Measurements from ENCODE around the gene DAD1.
"Not testable (repeated sequence)": the region's sequence is repeated elsewhere in the genome, so short reads cannot be mapped to it uniquely, and the experiment has no call there.

DAD1 gene

DNA sequence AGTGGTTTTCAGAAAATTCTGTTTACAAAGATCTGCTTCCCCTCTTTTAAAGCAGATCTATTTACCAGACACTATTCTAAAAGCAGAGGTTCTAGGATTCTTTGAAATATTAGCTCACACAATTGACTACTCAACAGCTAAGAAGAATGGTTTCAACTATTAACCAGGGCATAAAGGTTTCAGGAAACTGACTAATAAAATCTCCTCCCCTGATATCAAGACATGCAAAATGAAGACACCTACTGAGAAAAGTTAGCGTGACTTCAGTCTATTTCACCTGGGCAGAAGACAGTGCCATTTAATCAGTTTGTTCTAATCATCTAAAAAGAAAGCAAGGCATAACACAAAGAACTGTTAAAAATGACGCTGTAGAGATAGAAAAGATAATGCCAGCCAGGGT lies 22.2 kb downstream of the DAD1 start:
- H3K4me3 ChIP-seq (ENCODE audit: low read depth in 1 of 2, low read length in 2 of 2) = no peak overlapping the region
- H3K27ac ChIP-seq (ENCODE audit: low read length) = peak overlapping the region; percentile 33
- peaks cover 4 to 5% of the 10 kb centered on the region in 2 donors for H3K4me1 ChIP-seq (ENCODE audit: control insufficient read depth in 1 of 2, insufficient read depth in 2 of 2, low read length in 2 of 2)
- H3K36me3 ChIP-seq (ENCODE audit: control insufficient read depth in 1 of 2, insufficient read depth in 2 of 2, low read length in 2 of 2) = peaks cover 0 to 25% of the 10 kb centered on the region in 2 donors
- H3K27me3 ChIP-seq (ENCODE audit: low read depth, low read length) = no peaks in the 10 kb centered on the region
- H3K9me3 ChIP-seq (ENCODE audit: control insufficient read depth in 1 of 2, low read length in 2 of 2) = no peaks in the 10 kb centered on the region

DNA sequence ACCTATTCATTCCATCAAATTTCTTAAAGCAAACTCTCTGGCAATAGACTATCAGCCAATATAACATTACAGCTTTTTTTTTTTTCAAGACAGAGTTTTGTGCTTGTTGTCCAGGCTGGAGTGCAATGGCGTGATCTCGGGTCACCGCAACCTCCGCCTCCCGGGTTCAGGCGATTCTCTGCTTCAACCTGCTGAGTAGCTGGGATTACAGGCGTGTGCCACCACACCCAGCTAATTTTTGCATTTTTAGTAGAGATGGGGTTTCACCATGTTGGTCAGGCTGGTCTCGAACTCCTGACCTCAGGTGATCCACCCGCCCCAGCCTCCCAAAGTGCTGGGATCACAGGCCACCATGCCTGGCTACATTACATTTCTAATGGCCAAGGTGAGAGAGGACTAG lies 22.8 kb downstream of the DAD1 start:
- peaks cover 0 to 22% of the 10 kb centered on the region in 2 donors for H3K36me3 ChIP-seq (ENCODE audit: control insufficient read depth in 1 of 2, insufficient read depth in 2 of 2, low read length in 2 of 2)
- H3K27ac ChIP-seq (ENCODE audit: low read length); H3K4me3 ChIP-seq (ENCODE audit: low read depth in 1 of 2, low read length in 2 of 2); H3K27me3 ChIP-seq (ENCODE audit: low read depth, low read length); H3K9me3 ChIP-seq (ENCODE audit: control insufficient read depth in 1 of 2, low read length in 2 of 2); H3K4me1 ChIP-seq (ENCODE audit: control insufficient read depth in 1 of 2, insufficient read depth in 2 of 2, low read length in 2 of 2): not testable (repeated sequence)

DNA sequence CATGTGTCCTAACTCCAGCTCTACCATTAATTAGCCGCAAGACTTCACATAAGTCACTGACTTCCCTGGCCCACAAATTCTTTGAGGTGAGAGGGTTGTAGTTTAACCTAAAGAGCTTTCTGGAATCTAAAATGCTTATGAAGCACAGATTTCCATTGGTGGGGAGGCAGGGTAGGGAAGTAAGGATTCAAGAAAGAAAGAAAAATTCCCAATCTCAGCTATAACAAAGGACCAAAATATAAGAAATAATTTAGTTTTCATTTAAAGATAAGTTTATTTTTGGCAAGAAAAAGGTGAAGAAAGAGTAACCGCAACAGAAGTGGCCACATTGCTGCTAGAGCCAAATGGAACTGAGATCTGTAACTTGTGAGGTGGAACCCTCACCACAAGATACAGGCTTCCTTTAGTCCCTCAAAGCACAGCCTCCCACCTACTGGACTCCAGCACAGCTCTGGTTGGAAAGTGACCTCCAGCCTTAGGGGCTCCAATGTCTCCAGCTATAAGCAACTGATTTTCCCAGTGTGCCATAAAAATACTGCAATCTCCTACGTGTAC lies 23.6 kb downstream of the DAD1 start:
- no peaks in the 10 kb centered on the region for H3K27me3 ChIP-seq (ENCODE audit: low read depth, low read length)
- H3K4me3 ChIP-seq (ENCODE audit: low read depth in 1 of 2, low read length in 2 of 2) = no peak overlapping the region
- H3K36me3 ChIP-seq (ENCODE audit: control insufficient read depth in 1 of 2, insufficient read depth in 2 of 2, low read length in 2 of 2) = peaks cover 0 to 18% of the 10 kb centered on the region in 2 donors
- H3K27ac ChIP-seq (ENCODE audit: low read length) = no peak overlapping the region
- H3K4me1 ChIP-seq (ENCODE audit: control insufficient read depth in 1 of 2, insufficient read depth in 2 of 2, low read length in 2 of 2) = peaks cover 3 to 8% of the 10 kb centered on the region in 2 donors
- H3K9me3 ChIP-seq (ENCODE audit: control insufficient read depth in 1 of 2, low read length in 2 of 2) = no peaks in the 10 kb centered on the region

DNA sequence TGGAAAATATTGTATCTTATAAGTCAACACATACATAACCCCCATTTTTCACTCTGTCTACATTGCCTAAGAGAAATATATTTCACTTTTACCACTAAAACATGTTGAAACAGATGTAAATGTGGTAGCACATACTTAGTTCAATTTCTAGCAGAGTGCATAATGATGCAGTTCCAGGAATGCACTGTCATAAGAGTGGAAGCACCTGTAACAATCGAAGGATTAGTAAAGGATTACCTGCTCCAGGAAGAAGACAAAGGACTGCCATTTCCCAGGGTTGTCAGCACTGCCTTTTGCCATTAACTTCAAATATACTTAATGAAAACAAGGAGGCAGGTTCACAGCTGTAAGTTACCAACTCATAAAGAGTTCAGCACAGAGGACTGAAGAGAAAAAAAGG lies 24.6 kb downstream of the DAD1 start:
- H3K4me3 ChIP-seq (ENCODE audit: low read depth in 1 of 2, low read length in 2 of 2) = no peak overlapping the region
- H3K4me1 ChIP-seq (ENCODE audit: control insufficient read depth in 1 of 2, insufficient read depth in 2 of 2, low read length in 2 of 2) = peaks cover 0 to 9% of the 10 kb centered on the region in 2 donors
- H3K27ac ChIP-seq (ENCODE audit: low read length) = peak overlapping the region; percentile 29
- no peaks in the 10 kb centered on the region for H3K9me3 ChIP-seq (ENCODE audit: control insufficient read depth in 1 of 2, low read length in 2 of 2)
- H3K27me3 ChIP-seq (ENCODE audit: low read depth, low read length) = no peaks in the 10 kb centered on the region
- peaks cover 0 to 18% of the 10 kb centered on the region in 2 donors for H3K36me3 ChIP-seq (ENCODE audit: control insufficient read depth in 1 of 2, insufficient read depth in 2 of 2, low read length in 2 of 2)

DNA sequence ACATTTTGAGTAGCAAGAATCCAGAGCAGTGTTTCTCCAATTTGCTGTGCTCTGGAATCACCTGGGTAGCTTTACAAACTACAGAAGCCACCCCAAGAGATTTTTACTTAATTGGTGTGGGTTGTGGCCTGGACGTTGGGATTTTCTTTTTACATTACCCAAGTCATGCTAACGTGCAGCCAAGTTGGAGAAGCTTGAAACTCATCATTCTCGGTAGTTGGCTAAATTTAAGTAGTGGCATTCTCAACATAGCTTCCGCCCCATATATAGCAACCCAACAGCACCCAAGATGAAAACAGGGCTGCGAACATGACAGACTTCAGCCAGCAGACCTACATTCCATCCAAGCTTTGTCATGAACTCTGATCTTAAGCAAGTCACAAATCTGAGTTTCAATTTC lies 25.0 kb downstream of the DAD1 start:
- Histone ChIP-seq H3K9me3 (ENCODE audit: control insufficient read depth in 1 of 2, low read length in 2 of 2) (no peaks in the 10 kb centered on the region), H3K27ac (ENCODE audit: low read length) (peak overlapping the region; percentile 29), H3K4me3 (ENCODE audit: low read depth in 1 of 2, low read length in 2 of 2) (no peak overlapping the region), H3K27me3 (ENCODE audit: low read depth, low read length) (no peaks in the 10 kb centered on the region), H3K4me1 (ENCODE audit: control insufficient read depth in 1 of 2, insufficient read depth in 2 of 2, low read length in 2 of 2) (peaks cover 0 to 14% of the 10 kb centered on the region in 2 donors), H3K36me3 (ENCODE audit: control insufficient read depth in 1 of 2, insufficient read depth in 2 of 2, low read length in 2 of 2) (peaks cover 0 to 18% of the 10 kb centered on the region in 2 donors)

DNA sequence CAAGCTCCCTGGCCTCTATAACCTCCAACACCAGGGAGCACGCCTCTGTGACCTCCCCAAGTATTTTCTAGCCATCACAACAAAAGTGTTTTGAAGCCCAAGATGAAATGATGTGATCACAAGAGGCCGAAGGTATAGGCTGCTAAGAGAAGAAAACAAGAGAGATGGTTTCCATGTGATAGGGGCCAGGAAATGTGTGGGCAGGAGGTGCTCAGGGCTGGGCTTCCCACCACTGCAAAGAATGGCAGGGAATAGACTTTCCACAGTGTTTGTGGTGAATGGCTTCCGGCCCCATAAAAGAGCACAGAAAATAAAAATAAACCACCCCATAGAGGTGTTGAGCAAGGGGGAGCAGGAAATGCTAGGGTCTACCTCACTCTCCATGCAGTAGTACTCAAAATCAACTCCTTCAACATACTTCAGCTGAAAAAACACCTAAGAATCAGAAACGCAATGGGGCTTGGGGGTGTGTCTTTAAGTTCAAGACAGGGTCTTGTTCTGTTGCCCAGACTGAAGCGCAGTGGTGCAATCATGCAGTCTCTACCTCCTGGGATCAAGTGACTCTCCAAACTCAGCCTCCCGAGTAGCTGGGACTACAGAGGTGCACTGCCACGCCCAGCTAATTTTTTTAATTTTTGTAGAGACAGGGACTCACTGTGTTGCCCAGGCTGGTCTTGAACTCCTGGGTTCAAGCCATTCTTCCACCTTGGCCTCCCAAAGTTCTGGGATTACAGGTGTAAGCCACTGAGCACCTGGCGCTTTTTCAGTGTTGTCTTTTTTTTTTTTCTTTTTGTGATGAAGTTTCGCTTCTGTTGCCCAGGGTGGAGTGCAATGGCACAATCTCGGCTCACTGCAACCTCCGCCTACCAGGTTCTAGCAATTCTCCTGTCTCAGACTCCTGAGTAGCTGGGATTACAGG lies 27.1 kb downstream of the DAD1 start:
- Histone ChIP-seq H3K4me3 (ENCODE audit: low read depth in 1 of 2, low read length in 2 of 2) (no peak overlapping the region), H3K4me1 (ENCODE audit: control insufficient read depth in 1 of 2, insufficient read depth in 2 of 2, low read length in 2 of 2) (peaks cover 5 to 14% of the 10 kb centered on the region in 2 donors), H3K27ac (ENCODE audit: low read length) (peak overlapping the region; percentile 55), H3K9me3 (ENCODE audit: control insufficient read depth in 1 of 2, low read length in 2 of 2) (no peaks in the 10 kb centered on the region), H3K27me3 (ENCODE audit: low read depth, low read length) (no peaks in the 10 kb centered on the region), H3K36me3 (ENCODE audit: control insufficient read depth in 1 of 2, insufficient read depth in 2 of 2, low read length in 2 of 2) (peaks cover 0 to 18% of the 10 kb centered on the region in 2 donors)

DNA sequence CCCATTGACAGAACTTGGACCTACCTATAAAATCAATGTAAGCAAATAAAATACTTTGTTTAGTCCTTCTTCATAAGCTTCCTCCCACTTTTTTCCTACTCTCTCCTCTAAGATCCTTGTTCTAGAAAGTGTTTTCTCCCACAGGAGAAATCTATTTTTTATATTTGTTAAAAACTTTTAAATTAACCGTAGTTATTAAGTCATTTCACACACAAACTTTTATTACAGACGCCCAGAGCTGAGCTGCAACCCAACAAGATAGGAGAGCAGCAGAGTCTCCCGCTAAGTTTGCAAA lies 27.7 kb downstream of the DAD1 start:
- Histone ChIP-seq H3K4me1 (ENCODE audit: control insufficient read depth in 1 of 2, insufficient read depth in 2 of 2, low read length in 2 of 2) (peaks cover 11 to 14% of the 10 kb centered on the region in 2 donors), H3K9me3 (ENCODE audit: control insufficient read depth in 1 of 2, low read length in 2 of 2) (no peaks in the 10 kb centered on the region), H3K27ac (ENCODE audit: low read length) (peak overlapping the region; percentile 55), H3K36me3 (ENCODE audit: control insufficient read depth in 1 of 2, insufficient read depth in 2 of 2, low read length in 2 of 2) (peaks cover 0 to 18% of the 10 kb centered on the region in 2 donors), H3K27me3 (ENCODE audit: low read depth, low read length) (no peaks in the 10 kb centered on the region), H3K4me3 (ENCODE audit: low read depth in 1 of 2, low read length in 2 of 2) (no peak overlapping the region)

DNA sequence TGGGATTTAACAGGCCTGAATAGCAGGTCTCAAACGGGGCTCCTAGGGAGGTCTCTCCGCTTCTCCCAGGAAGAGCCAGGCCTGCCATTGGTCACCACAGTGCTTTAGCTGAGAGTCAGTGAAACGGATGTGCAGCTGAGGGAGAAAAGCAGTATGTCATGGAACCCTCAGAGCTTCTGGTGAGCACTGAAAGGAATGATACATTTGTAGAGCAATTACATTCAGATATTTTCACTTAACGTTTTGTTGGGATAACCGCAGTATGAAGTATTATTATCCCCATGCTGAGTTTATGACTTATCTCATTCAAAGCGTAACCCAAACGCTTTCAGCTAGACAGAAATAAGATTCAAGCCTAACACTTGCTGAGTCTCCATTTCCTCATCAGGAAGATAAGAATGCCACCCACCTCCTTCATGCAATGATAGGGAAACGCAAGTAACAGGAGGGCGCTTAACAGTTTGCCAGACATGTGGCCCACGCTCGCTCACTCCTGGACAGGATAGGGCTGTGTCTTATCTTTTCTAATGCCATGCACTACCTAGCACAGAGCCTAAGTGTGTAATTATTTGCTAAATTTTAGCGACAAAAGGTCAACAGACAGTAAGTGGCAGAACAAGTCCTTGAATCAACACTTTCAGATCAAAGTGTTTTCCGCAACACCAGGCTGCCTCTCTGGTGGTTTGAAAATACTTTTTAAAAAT lies 28.2 kb downstream of the DAD1 start:
- Histone ChIP-seq H3K27ac (ENCODE audit: low read length) (peak overlapping the region; percentile 55), H3K36me3 (ENCODE audit: control insufficient read depth in 1 of 2, insufficient read depth in 2 of 2, low read length in 2 of 2) (peaks cover 0 to 18% of the 10 kb centered on the region in 2 donors), H3K9me3 (ENCODE audit: control insufficient read depth in 1 of 2, low read length in 2 of 2) (no peaks in the 10 kb centered on the region), H3K4me3 (ENCODE audit: low read depth in 1 of 2, low read length in 2 of 2) (no peak overlapping the region), H3K27me3 (ENCODE audit: low read depth, low read length) (no peaks in the 10 kb centered on the region), H3K4me1 (ENCODE audit: control insufficient read depth in 1 of 2, insufficient read depth in 2 of 2, low read length in 2 of 2) (peaks cover 14 to 16% of the 10 kb centered on the region in 2 donors)

DNA sequence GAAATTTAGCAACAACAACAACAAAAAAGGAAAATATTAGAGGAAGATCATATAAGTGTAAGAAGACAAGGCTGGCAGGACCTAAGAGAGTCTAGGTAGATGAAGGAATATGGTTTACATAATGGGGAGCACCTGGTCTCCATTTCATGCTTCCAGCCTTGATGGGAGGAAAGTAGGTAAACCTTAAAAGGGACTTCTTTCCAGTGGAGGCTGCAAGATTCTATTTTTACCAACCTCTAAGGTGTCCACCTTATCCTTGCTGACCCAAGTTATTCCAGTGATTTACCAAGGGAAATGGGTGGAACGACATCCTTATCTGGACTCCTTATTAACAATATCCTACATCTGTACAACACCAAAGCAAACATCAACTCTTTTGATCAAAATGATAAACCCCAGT lies 30.0 kb downstream of the DAD1 start:
- H3K4me1 ChIP-seq (ENCODE audit: control insufficient read depth in 1 of 2, insufficient read depth in 2 of 2, low read length in 2 of 2) = peaks cover 14 to 16% of the 10 kb centered on the region in 2 donors
- H3K4me3 ChIP-seq (ENCODE audit: low read depth in 1 of 2, low read length in 2 of 2) = no peak overlapping the region
- peaks cover 0 to 6% of the 10 kb centered on the region in 2 donors for H3K36me3 ChIP-seq (ENCODE audit: control insufficient read depth in 1 of 2, insufficient read depth in 2 of 2, low read length in 2 of 2)
- no peaks in the 10 kb centered on the region for H3K27me3 ChIP-seq (ENCODE audit: low read depth, low read length)
- peak overlapping the region; percentile 6 for H3K27ac ChIP-seq (ENCODE audit: low read length)
- no peaks in the 10 kb centered on the region for H3K9me3 ChIP-seq (ENCODE audit: control insufficient read depth in 1 of 2, low read length in 2 of 2)

DNA sequence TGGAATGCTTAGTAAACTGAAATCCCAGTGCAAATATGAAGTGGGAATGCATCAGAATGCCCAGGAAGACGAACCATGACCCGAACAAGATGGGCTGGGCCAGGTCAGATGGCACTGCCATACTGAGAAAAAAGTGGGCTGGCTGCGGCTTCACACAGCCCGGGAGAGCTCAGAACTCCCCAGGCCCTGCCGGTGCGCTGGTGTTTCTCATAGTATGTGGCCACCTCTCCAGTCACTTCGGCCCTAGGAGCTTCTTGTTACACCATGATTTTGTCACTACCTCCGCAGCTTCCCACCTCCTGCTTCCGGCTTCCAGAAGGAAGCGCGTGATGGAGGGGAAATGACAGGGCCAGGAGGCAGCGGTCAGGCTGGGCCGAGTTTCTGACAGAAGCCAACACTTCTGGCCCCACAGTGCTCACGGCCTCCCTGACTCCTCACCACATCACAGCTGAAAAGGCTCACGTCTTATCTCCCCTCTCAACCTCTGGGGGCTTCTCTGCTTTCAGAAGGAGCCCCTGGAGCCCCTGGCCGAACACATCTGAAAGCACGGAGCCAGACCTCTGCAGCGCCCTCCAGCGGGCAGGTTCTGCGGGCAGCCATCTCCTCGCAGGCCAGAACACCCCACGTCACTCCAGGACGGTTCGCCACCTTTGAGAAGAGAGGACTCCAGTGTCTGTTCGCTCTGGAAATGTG lies 30.7 kb downstream of the DAD1 start:
- peak overlapping the region; percentile 84 for H3K27ac ChIP-seq (ENCODE audit: low read length)
- no peak overlapping the region for H3K4me3 ChIP-seq (ENCODE audit: low read depth in 1 of 2, low read length in 2 of 2)
- H3K36me3 ChIP-seq (ENCODE audit: control insufficient read depth in 1 of 2, insufficient read depth in 2 of 2, low read length in 2 of 2) = no peaks in the 10 kb centered on the region
- no peaks in the 10 kb centered on the region for H3K9me3 ChIP-seq (ENCODE audit: control insufficient read depth in 1 of 2, low read length in 2 of 2)
- no peaks in the 10 kb centered on the region for H3K27me3 ChIP-seq (ENCODE audit: low read depth, low read length)
- H3K4me1 ChIP-seq (ENCODE audit: control insufficient read depth in 1 of 2, insufficient read depth in 2 of 2, low read length in 2 of 2) = peaks cover 10 to 16% of the 10 kb centered on the region in 2 donors

DNA sequence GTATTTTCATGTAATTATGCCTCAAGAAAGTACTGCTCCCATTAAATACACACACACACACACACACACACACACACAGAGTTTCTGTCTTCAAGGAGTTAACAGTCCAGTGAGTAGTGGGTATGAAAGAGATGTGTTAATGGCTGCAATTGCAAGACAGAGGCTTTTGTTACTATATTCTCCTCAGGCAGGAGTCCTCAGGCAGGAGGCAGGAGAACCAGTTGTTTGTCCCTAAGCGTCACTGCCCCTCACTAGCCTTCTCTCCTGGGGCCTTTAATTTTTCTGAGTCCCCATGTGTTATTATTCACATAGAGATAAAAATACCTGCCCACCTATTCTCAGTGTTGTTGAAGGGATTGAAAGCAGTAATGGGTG lies 31.2 kb downstream of the DAD1 start:
- no peak overlapping the region for H3K4me3 ChIP-seq (ENCODE audit: low read depth in 1 of 2, low read length in 2 of 2)
- no peaks in the 10 kb centered on the region for H3K36me3 ChIP-seq (ENCODE audit: control insufficient read depth in 1 of 2, insufficient read depth in 2 of 2, low read length in 2 of 2)
- peak overlapping the region; percentile 84 for H3K27ac ChIP-seq (ENCODE audit: low read length)
- peaks cover 10 to 16% of the 10 kb centered on the region in 2 donors for H3K4me1 ChIP-seq (ENCODE audit: control insufficient read depth in 1 of 2, insufficient read depth in 2 of 2, low read length in 2 of 2)
- no peaks in the 10 kb centered on the region for H3K27me3 ChIP-seq (ENCODE audit: low read depth, low read length)
- H3K9me3 ChIP-seq (ENCODE audit: control insufficient read depth in 1 of 2, low read length in 2 of 2) = no peaks in the 10 kb centered on the region
